IgD-negative memory B cell (primary cell): ENCODE data around the gene RAB44. TPM values are rescaled to one million over a fixed set of nuclear protein-coding genes. Genes with fewer than 3 reads are reported as not detected.
A peak's percentile ranks its signal among the peaks of the same experiment; 100 is the strongest.

Experiments
- H3K27ac Mint-ChIP-seq, 3 donors: one replicate each; pipeline ENCODE4 v1.8.0; 2020 to 2022; ENCODE audit warnings: mild to moderate bottlenecking in 3 of 3, mixed read lengths in 3 of 3, moderate library complexity in 1 of 3
- H3K27me3 Mint-ChIP-seq: one replicate; pipeline ENCODE4 v1.8.0; 2021; ENCODE audit warnings: mixed read lengths
- H3K36me3 Mint-ChIP-seq: one replicate; pipeline ENCODE4 v1.8.0; 2020; ENCODE audit warnings: mild to moderate bottlenecking, mixed read lengths
- H3K4me1 Mint-ChIP-seq, 3 donors: one replicate each; pipeline ENCODE4 v1.8.0; 2020 to 2022; ENCODE audit warnings: mixed read lengths in 3 of 3, mild to moderate bottlenecking in 1 of 3
- H3K4me3 Mint-ChIP-seq, 4 donors: one replicate each; pipeline ENCODE4 v1.8.0; 2020 to 2022; ENCODE audit warnings: mild to moderate bottlenecking in 4 of 4, mixed read lengths in 4 of 4, moderate library complexity in 3 of 4
- H3K9me3 Mint-ChIP-seq, 3 donors: one replicate each; pipeline ENCODE4 v1.8.0; 2020 to 2021; ENCODE audit warnings: mixed read lengths in 3 of 3, mild to moderate bottlenecking in 1 of 3
- polyA plus RNA-seq: library from polyadenylated mRNA; unstranded; fragments of 300-500 nt; fragmentation: Illumina TruSeq; gene quantifications from one replicate; pipeline ENCODE4 v1.2.3, GENCODE V29; 2021

RAB44 gene
- polyA plus RNA-seq, 1 donor from 2014 or later: not detected

GRCh38 chr6:36749829-36750489, 52.3 kb downstream of the RAB44 start:
- peak overlapping the region in 2 of 4 donors; percentile 3 to 45 for H3K4me3 Mint-ChIP-seq

GRCh38 chr6:36751091-36751490, 53.5 kb downstream of the RAB44 start:
- Mint-ChIP-seq H3K4me3 (no peak overlapping the region), H3K36me3 (peaks cover 24% of the 10 kb centered on the region), H3K27me3 (peaks cover 2% of the 10 kb centered on the region), H3K27ac (peak overlapping the region; percentile 59 to 93 (median 67)), H3K9me3 (no peaks in the 10 kb centered on the region), H3K4me1 (peaks cover 46 to 55% (median 54%) of the 10 kb centered on the region in 3 donors)

More at GRCh38 chr6:36749829-36750489, 52.3 kb downstream of the RAB44 start:
- Mint-ChIP-seq H3K9me3 (no peaks in the 10 kb centered on the region), H3K36me3 (peaks cover 20% of the 10 kb centered on the region), H3K4me1 (peaks cover 40 to 47% (median 46%) of the 10 kb centered on the region in 3 donors), H3K27me3 (peaks cover 2% of the 10 kb centered on the region), H3K27ac (peak overlapping the region in 1 of 3 donors; percentile 67)

GRCh38 chr6:36751833-36752186, 54.2 kb downstream of the RAB44 start:
- Mint-ChIP-seq H3K9me3 (no peaks in the 10 kb centered on the region), H3K4me1 (peaks cover 49 to 53% (median 51%) of the 10 kb centered on the region in 3 donors), H3K36me3 (peaks cover 24% of the 10 kb centered on the region), H3K27ac (peak overlapping the region in 2 of 3 donors; percentile 59 to 94), H3K27me3 (peaks cover 2% of the 10 kb centered on the region), H3K4me3 (no peak overlapping the region)

GRCh38 chr6:36752187-36752885, 54.7 kb downstream of the RAB44 start:
- peaks cover 47 to 49% (median 48%) of the 10 kb centered on the region in 3 donors for H3K4me1 Mint-ChIP-seq
- peaks cover 22% of the 10 kb centered on the region for H3K36me3 Mint-ChIP-seq
- peaks cover 2% of the 10 kb centered on the region for H3K27me3 Mint-ChIP-seq
- peak overlapping the region in 3 of 4 donors; percentile 96 for H3K4me3 Mint-ChIP-seq
- peak overlapping the region; percentile 94 to 97 (median 94) for H3K27ac Mint-ChIP-seq
- H3K9me3 Mint-ChIP-seq: no peaks in the 10 kb centered on the region

GRCh38 chr6:36752886-36753506, 55.4 kb downstream of the RAB44 start:
- H3K27ac Mint-ChIP-seq: peak overlapping the region; percentile 94 to 97 (median 94)

GRCh38 chr6:36753671-36754405, 56.2 kb downstream of the RAB44 start:
- Mint-ChIP-seq H3K27me3 (peaks cover 2% of the 10 kb centered on the region), H3K4me1 (peaks cover 51 to 58% (median 56%) of the 10 kb centered on the region in 3 donors), H3K27ac (peak overlapping the region; percentile 94 to 97 (median 94)), H3K36me3 (peaks cover 17% of the 10 kb centered on the region), H3K4me3 (peak overlapping the region; percentile 94 to 96 (median 96)), H3K9me3 (no peaks in the 10 kb centered on the region)

More at GRCh38 chr6:36752886-36753506, 55.4 kb downstream of the RAB44 start:
- peak overlapping the region; percentile 94 to 96 (median 96) for H3K4me3 Mint-ChIP-seq
- peaks cover 2% of the 10 kb centered on the region for H3K27me3 Mint-ChIP-seq
- H3K9me3 Mint-ChIP-seq: no peaks in the 10 kb centered on the region
- peaks cover 22% of the 10 kb centered on the region for H3K36me3 Mint-ChIP-seq
- peaks cover 51 to 54% (median 52%) of the 10 kb centered on the region in 3 donors for H3K4me1 Mint-ChIP-seq

GRCh38 chr6:36754582-36755434, 57.2 kb downstream of the RAB44 start:
- Mint-ChIP-seq H3K36me3 (peaks cover 13% of the 10 kb centered on the region), H3K4me1 (peaks cover 55 to 62% (median 56%) of the 10 kb centered on the region in 3 donors), H3K27ac (peak overlapping the region; percentile 94 to 97 (median 94)), H3K27me3 (peaks cover 2% of the 10 kb centered on the region), H3K4me3 (peak overlapping the region; percentile 94 to 96 (median 96)), H3K9me3 (no peaks in the 10 kb centered on the region)

GRCh38 chr6:36755435-36756348, 58.1 kb downstream of the RAB44 start:
- Mint-ChIP-seq H3K9me3 (no peaks in the 10 kb centered on the region), H3K4me3 (peak overlapping the region; percentile 94 to 96 (median 96)), H3K36me3 (peaks cover 10% of the 10 kb centered on the region), H3K27me3 (peaks cover 2% of the 10 kb centered on the region), H3K27ac (peak overlapping the region; percentile 94 to 97 (median 94)), H3K4me1 (peaks cover 52 to 60% (median 55%) of the 10 kb centered on the region in 3 donors)

- Mint-ChIP-seq H3K4me3 (peak overlapping the region; percentile 94 to 96 (median 96)), H3K27me3 (peaks cover 2% of the 10 kb centered on the region), H3K27ac (peak overlapping the region; percentile 94 to 97 (median 94)), H3K36me3 (peaks cover 9% of the 10 kb centered on the region), H3K4me1 (peaks cover 49 to 56% (median 51%) of the 10 kb centered on the region in 3 donors), H3K9me3 (no peaks in the 10 kb centered on the region)
Measured at GRCh38 chr6:36756786-36757185, 59.2 kb downstream of the RAB44 start.

- H3K27me3 Mint-ChIP-seq: peaks cover 2% of the 10 kb centered on the region
- H3K36me3 Mint-ChIP-seq: peaks cover 9% of the 10 kb centered on the region
- H3K9me3 Mint-ChIP-seq: no peaks in the 10 kb centered on the region
- peak overlapping the region; percentile 94 to 96 (median 96) for H3K4me3 Mint-ChIP-seq
- peak overlapping the region; percentile 94 to 97 (median 94) for H3K27ac Mint-ChIP-seq
- peaks cover 49 to 55% (median 49%) of the 10 kb centered on the region in 3 donors for H3K4me1 Mint-ChIP-seq
Measured at GRCh38 chr6:36757206-36757605, 59.6 kb downstream of the RAB44 start.

- Mint-ChIP-seq H3K9me3 (no peaks in the 10 kb centered on the region), H3K4me3 (peak overlapping the region; percentile 94 to 96 (median 96)), H3K27ac (peak overlapping the region; percentile 94 to 97 (median 94)), H3K27me3 (no peaks in the 10 kb centered on the region), H3K36me3 (peaks cover 9% of the 10 kb centered on the region), H3K4me1 (peaks cover 42 to 48% (median 46%) of the 10 kb centered on the region in 3 donors)
Measured at GRCh38 chr6:36757943-36758508, 60.4 kb downstream of the RAB44 start.

- peak overlapping the region; percentile 94 to 97 (median 94) for H3K27ac Mint-ChIP-seq
- peaks cover 9% of the 10 kb centered on the region for H3K36me3 Mint-ChIP-seq
- H3K27me3 Mint-ChIP-seq: no peaks in the 10 kb centered on the region
- no peaks in the 10 kb centered on the region for H3K9me3 Mint-ChIP-seq
- H3K4me1 Mint-ChIP-seq: peaks cover 36 to 42% (median 40%) of the 10 kb centered on the region in 3 donors
- H3K4me3 Mint-ChIP-seq: peak overlapping the region; percentile 68 to 96 (median 84)
Measured at GRCh38 chr6:36758516-36759147, 61.0 kb downstream of the RAB44 start.
